Neuronal stem cell (in vitro differentiated cells): ENCODE data around the gene ATG9B.

ENCODE experiments used
- DNase-seq: peaks from one replicate; pipeline ENCODE4 v3.0.0-alpha.2; 2013; ENCODE audit warnings: low spot score
- H2AFZ ChIP-seq: one replicate; pipeline ENCODE4 v1.6.1; 2013; ENCODE audit warnings: mild to moderate bottlenecking, low read length, inconsistent platforms
- H2AK5ac ChIP-seq: 2 replicates; pipeline ENCODE4 v1.6.1; 2013; ENCODE audit warnings: low read depth, mild to moderate bottlenecking, inconsistent platforms, low read length, moderate library complexity, mixed read lengths
- H2BK120ac ChIP-seq: 2 replicates; pipeline ENCODE4 v1.6.1; 2013; ENCODE audit warnings: low read depth, mild to moderate bottlenecking, inconsistent platforms, low read length, moderate library complexity, mixed read lengths
- H2BK12ac ChIP-seq: one replicate; pipeline ENCODE4 v1.6.1; 2013; ENCODE audit warnings: low read length, inconsistent platforms
- H2BK15ac ChIP-seq: 2 replicates; pipeline ENCODE4 v1.6.1; 2013; ENCODE audit warnings: mild to moderate bottlenecking, low read length, inconsistent platforms, mixed read lengths
- H2BK5ac ChIP-seq: one replicate; pipeline ENCODE4 v1.6.1; 2013; ENCODE audit warnings: inconsistent platforms, mild to moderate bottlenecking, low read length, moderate library complexity
- H3K14ac ChIP-seq: one replicate; pipeline ENCODE4 v1.6.1; 2013; ENCODE audit warnings: low read length, inconsistent platforms
- H3K18ac ChIP-seq: 2 replicates; pipeline ENCODE4 v1.6.1; 2013; ENCODE audit warnings: low read length, inconsistent platforms
- H3K23ac ChIP-seq: 2 replicates; pipeline ENCODE4 v1.6.1; 2013; ENCODE audit warnings: low read depth, mild to moderate bottlenecking, mixed read lengths, low read length, inconsistent platforms; ENCODE audit not compliant: poor library complexity
- H3K27ac ChIP-seq: replicated peaks from 3 replicates; pipeline ENCODE4 v1.5.1; 2013; ENCODE audit warnings: low read length, inconsistent platforms
- H3K27me3 ChIP-seq, 3 experiments: 2 replicates each; pipeline ENCODE4 v1.6.1; 2013; ENCODE audit warnings: low read length in 3 of 3, mild to moderate bottlenecking in 2 of 3, inconsistent platforms in 1 of 3, low read depth in 1 of 3, mixed read lengths in 1 of 3, moderate library complexity in 1 of 3; ENCODE audit not compliant: control insufficient read depth in 3 of 3, insufficient read depth in 3 of 3
- H3K36me3 ChIP-seq, 2 donors: replicated peaks in 1 of 2; 2 replicates each; pipeline ENCODE4 v1.6.1; 2013; ENCODE audit warnings: low read length in 2 of 2; ENCODE audit not compliant: control insufficient read depth in 2 of 2, insufficient read depth in 2 of 2
- H3K4ac ChIP-seq: 2 replicates; pipeline ENCODE4 v1.6.1; 2013; ENCODE audit warnings: inconsistent platforms, mild to moderate bottlenecking, low read length, moderate library complexity
- H3K4me1 ChIP-seq, 2 donors: 1 replicate in 1 of 2; 2 replicates in 1 of 2; pipeline ENCODE4 v1.6.1; 2013; ENCODE audit warnings: low read length in 2 of 2, low read depth in 1 of 2; ENCODE audit not compliant: control insufficient read depth in 2 of 2, insufficient read depth in 1 of 2
- H3K4me2 ChIP-seq: one replicate; pipeline ENCODE4 v1.6.1; 2013; ENCODE audit warnings: mild to moderate bottlenecking, low read length, inconsistent platforms; ENCODE audit not compliant: insufficient read depth, poor library complexity, severe bottlenecking
- H3K4me3 ChIP-seq, 2 donors: 2 replicates each; pipeline ENCODE4 v1.5.1; 2013; ENCODE audit warnings: low read length in 2 of 2, mild to moderate bottlenecking in 2 of 2, inconsistent platforms in 1 of 2, moderate library complexity in 1 of 2
- H3K79me1 ChIP-seq: one replicate; pipeline ENCODE4 v1.6.1; 2013; ENCODE audit warnings: low read depth, mild to moderate bottlenecking, inconsistent platforms, low read length, moderate library complexity
- H3K9ac ChIP-seq: one replicate; pipeline ENCODE4 v1.6.1; 2013; ENCODE audit warnings: mild to moderate bottlenecking, low read depth, low read length, inconsistent platforms; ENCODE audit not compliant: poor library complexity
- H3K9me3 ChIP-seq, 2 donors: replicated peaks in 1 of 2; 2 replicates each; pipeline versions ENCODE3 to v1.6.1; 2013; ENCODE audit warnings: low read length in 2 of 2, mild to moderate bottlenecking in 2 of 2, inconsistent platforms in 1 of 2, low read depth in 1 of 2, mixed read lengths in 1 of 2, moderate library complexity in 1 of 2; ENCODE audit not compliant: control insufficient read depth in 2 of 2, insufficient read depth in 1 of 2
- H4K8ac ChIP-seq: one replicate; pipeline ENCODE4 v1.6.1; 2013; ENCODE audit warnings: low read depth, mild to moderate bottlenecking, inconsistent platforms, low read length, moderate library complexity
- H4K91ac ChIP-seq: one replicate; pipeline ENCODE4 v1.6.1; 2013; ENCODE audit warnings: low read length, low read depth, mild to moderate bottlenecking, inconsistent platforms; ENCODE audit not compliant: poor library complexity
- WGBS, 2 donors: extraction: QIAGEN DNeasy Blood & Tissue Kit; methylation state at CpG; one replicate each; pipeline ENCODE4 v1.1.7; 2013; ENCODE audit warnings: missing lambda C conversion rate in 2 of 2, mixed read lengths in 1 of 2; ENCODE audit not compliant: insufficient read length in 2 of 2, insufficient replicate concordance in 1 of 2; ENCODE audit errors: extremely low coverage in 2 of 2; 5-methylcytosine and 5-hydroxymethylcytosine counted together

The ATG9B gene

DNA sequence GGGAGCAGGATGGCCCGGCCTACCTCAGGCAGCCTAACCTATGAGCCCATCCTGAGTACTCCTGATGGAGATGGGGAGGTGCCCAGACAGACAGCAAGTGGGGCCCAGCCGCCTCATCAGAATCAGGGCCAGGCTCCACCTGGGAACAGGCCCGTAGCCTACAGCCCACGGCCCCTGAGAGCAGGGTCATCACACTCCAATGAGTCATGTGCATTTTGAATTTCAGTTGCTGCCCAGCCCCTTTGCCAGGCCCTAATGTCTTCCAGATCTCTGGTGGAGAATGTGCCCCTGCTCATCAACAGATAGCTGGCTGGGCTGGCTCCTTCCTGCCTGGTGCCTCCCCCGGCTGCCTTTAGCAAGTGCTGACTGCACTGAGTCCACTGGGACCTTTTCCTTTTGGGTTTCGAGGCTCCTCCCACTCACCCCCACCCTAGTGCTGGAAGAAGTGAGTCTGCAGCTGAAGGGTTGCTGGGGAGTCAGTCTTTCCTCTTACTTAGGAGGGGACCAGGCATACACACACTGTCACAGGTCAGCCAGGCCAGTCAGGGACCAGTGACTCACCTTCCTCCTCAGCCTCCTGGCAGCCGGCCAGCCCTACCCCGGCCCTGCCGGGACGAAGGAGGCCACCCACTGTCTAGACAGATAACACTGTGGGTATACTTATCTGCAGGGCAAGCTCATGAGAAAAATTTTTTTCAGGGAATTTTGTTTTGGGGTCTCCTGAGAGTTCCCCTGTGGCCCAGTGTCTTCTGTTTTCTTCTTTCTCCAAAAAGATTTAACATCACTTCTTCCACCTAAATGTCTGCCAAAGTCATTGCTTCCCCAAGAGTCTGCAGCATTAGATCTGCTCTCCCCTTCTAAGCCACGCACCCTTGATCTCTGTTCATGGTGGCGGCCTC, 14.9 kb upstream of the ATG9B start:
- H2BK12ac ChIP-seq = no peak overlapping the region
- no peak for DNase-seq
- H4K91ac ChIP-seq = no peak overlapping the region
- H3K4ac ChIP-seq = no peak overlapping the region
- no peaks in the 10 kb centered on the region for H3K9me3 ChIP-seq
- H3K18ac ChIP-seq = no peak overlapping the region
- H3K9ac ChIP-seq = no peak overlapping the region
- no peak overlapping the region for H2BK120ac ChIP-seq
- no peak overlapping the region for H3K4me2 ChIP-seq
- peaks cover 0 to 9% of the 10 kb centered on the region in 2 donors for H3K4me1 ChIP-seq
- peak overlapping the region; percentile 17 for H4K8ac ChIP-seq
- WGBS, 2 donors = no CpG with 5 or more reads among the region's 12 CpGs
- no peak overlapping the region for H2BK15ac ChIP-seq
- H2AFZ ChIP-seq = peak overlapping the region; percentile 22
- peak overlapping the region; percentile 71 for H3K14ac ChIP-seq
- peaks cover 13 to 31% of the 10 kb centered on the region in 2 donors for H3K36me3 ChIP-seq
- no peak overlapping the region for H3K4me3 ChIP-seq
- no peaks in the 10 kb centered on the region for H3K27me3 ChIP-seq
- no peak overlapping the region for H2BK5ac ChIP-seq
- no peaks in the 10 kb centered on the region for H3K79me1 ChIP-seq
- peak overlapping the region; percentile 70 for H3K23ac ChIP-seq
- no peak overlapping the region for H3K27ac ChIP-seq
- no peak overlapping the region for H2AK5ac ChIP-seq

- no peak overlapping the region for H3K4me3 ChIP-seq
- peak overlapping the region; percentile 80 for H3K23ac ChIP-seq
- no peaks in the 10 kb centered on the region for H3K79me1 ChIP-seq
- no peak overlapping the region for H3K9ac ChIP-seq
- no peak overlapping the region for H2BK15ac ChIP-seq
- peak overlapping the region; percentile 53 for H3K4ac ChIP-seq
- peaks cover 0 to 9% of the 10 kb centered on the region in 2 donors for H3K4me1 ChIP-seq
- no peak overlapping the region for H2AK5ac ChIP-seq
- H3K4me2 ChIP-seq = no peak overlapping the region
- H2BK120ac ChIP-seq = no peak overlapping the region
- no peak overlapping the region for H2AFZ ChIP-seq
- no peaks in the 10 kb centered on the region for H3K27me3 ChIP-seq
- no peak overlapping the region for H3K27ac ChIP-seq
- no peaks in the 10 kb centered on the region for H3K9me3 ChIP-seq
- H2BK5ac ChIP-seq = no peak overlapping the region
- peaks cover 13 to 41% of the 10 kb centered on the region in 2 donors for H3K36me3 ChIP-seq
- H3K18ac ChIP-seq = no peak overlapping the region
- no peak overlapping the region for H4K91ac ChIP-seq
- H3K14ac ChIP-seq = no peak overlapping the region
- no peak overlapping the region for H4K8ac ChIP-seq
- H2BK12ac ChIP-seq = no peak overlapping the region
- no peak for DNase-seq
- WGBS, 2 donors = no CpG with 5 or more reads among the region's 17 CpGs
Observed at GRCh38 chr7:151035902-151036301, 11.6 kb upstream of the ATG9B start.

- H2AK5ac ChIP-seq = no peak overlapping the region
- no peak overlapping the region for H2BK5ac ChIP-seq
- no peaks in the 10 kb centered on the region for H3K79me1 ChIP-seq
- H2BK15ac ChIP-seq = no peak overlapping the region
- H3K4me3 ChIP-seq = no peak overlapping the region
- WGBS, 2 donors = no CpG with 5 or more reads among the region's 21 CpGs
- H3K27ac ChIP-seq = no peak overlapping the region
- H2BK12ac ChIP-seq = no peak overlapping the region
- no peak overlapping the region for H4K8ac ChIP-seq
- no peak overlapping the region for H3K18ac ChIP-seq
- no peak overlapping the region for H2BK120ac ChIP-seq
- H4K91ac ChIP-seq = no peak overlapping the region
- no peak for DNase-seq
- H3K4me2 ChIP-seq = no peak overlapping the region
- peaks cover 13 to 41% of the 10 kb centered on the region in 2 donors for H3K36me3 ChIP-seq
- no peak overlapping the region for H3K4ac ChIP-seq
- H3K14ac ChIP-seq = no peak overlapping the region
- H2AFZ ChIP-seq = no peak overlapping the region
- no peaks in the 10 kb centered on the region for H3K27me3 ChIP-seq
- peaks cover 0 to 9% of the 10 kb centered on the region in 2 donors for H3K4me1 ChIP-seq
- no peaks in the 10 kb centered on the region for H3K9me3 ChIP-seq
- no peak overlapping the region for H3K9ac ChIP-seq
- H3K23ac ChIP-seq = peak overlapping the region; percentile 67
Observed at GRCh38 chr7:151035026-151035717, 10.9 kb upstream of the ATG9B start.
